Mesenchymal stem cell (in vitro differentiated cells and primary cell): ENCODE data around the gene ITM2B.
A peak's percentile ranks its signal among the peaks of the same experiment; 100 is the strongest.

Experiments
- DNase-seq: peaks from one replicate; pipeline ENCODE4 v3.0.0-alpha.2; 2013
- H2AFZ ChIP-seq: one replicate; pipeline ENCODE4 v1.6.1; 2013; ENCODE audit warnings: low read depth, mild to moderate bottlenecking, control low read depth, inconsistent platforms, low read length, moderate library complexity
- H2AK5ac ChIP-seq: 2 replicates; pipeline ENCODE4 v1.6.1; 2013; ENCODE audit warnings: low read length, moderate library complexity, mild to moderate bottlenecking, inconsistent platforms; ENCODE audit not compliant: severe bottlenecking
- H2BK120ac ChIP-seq: one replicate; pipeline ENCODE4 v1.6.1; 2013; ENCODE audit warnings: low read depth, mild to moderate bottlenecking, inconsistent platforms, low read length, moderate library complexity
- H2BK12ac ChIP-seq, 2 experiments: one replicate each; pipeline ENCODE4 v1.6.1; 2013; ENCODE audit warnings: inconsistent platforms in 2 of 2, low read length in 2 of 2, mild to moderate bottlenecking in 2 of 2, moderate library complexity in 2 of 2, control low read depth in 1 of 2
- H2BK15ac ChIP-seq: one replicate; pipeline ENCODE4 v1.6.1; 2013; ENCODE audit warnings: mild to moderate bottlenecking, low read depth, inconsistent platforms; ENCODE audit not compliant: poor library complexity, severe bottlenecking
- H2BK5ac ChIP-seq: 2 replicates; pipeline ENCODE4 v1.6.1; 2013; ENCODE audit warnings: low read depth, mild to moderate bottlenecking, low read length, control low read depth, inconsistent platforms; ENCODE audit not compliant: poor library complexity, severe bottlenecking
- H3K14ac ChIP-seq, 2 experiments: one replicate each; pipeline ENCODE4 v1.6.1; 2013; ENCODE audit warnings: inconsistent platforms in 2 of 2, low read length in 2 of 2, control low read depth in 1 of 2, mild to moderate bottlenecking in 1 of 2, moderate library complexity in 1 of 2
- H3K18ac ChIP-seq, 2 experiments: one replicate each; pipeline ENCODE4 v1.6.1; 2013; ENCODE audit warnings: inconsistent platforms in 2 of 2, low read length in 2 of 2, control low read depth in 1 of 2, low read depth in 1 of 2, mild to moderate bottlenecking in 1 of 2
- H3K23ac ChIP-seq, 2 experiments: one replicate each; pipeline ENCODE4 v1.6.1; 2013; ENCODE audit warnings: inconsistent platforms in 2 of 2, low read length in 2 of 2, mild to moderate bottlenecking in 2 of 2, moderate library complexity in 2 of 2, control low read depth in 1 of 2
- H3K27ac ChIP-seq: 2 replicates; pipeline ENCODE4 v1.5.1; 2013; ENCODE audit warnings: mild to moderate bottlenecking, moderate library complexity, low read length, control low read depth, inconsistent platforms; ENCODE audit not compliant: poor library complexity, severe bottlenecking
- H3K27me3 ChIP-seq, 2 experiments: 2 replicates each; pipeline versions ENCODE4 v1.6.1 to v1.7.0; 2013; ENCODE audit warnings: low read length in 2 of 2, mild to moderate bottlenecking in 2 of 2, moderate library complexity in 2 of 2, control low read depth in 1 of 2, inconsistent platforms in 1 of 2; ENCODE audit not compliant: control insufficient read depth in 1 of 2, insufficient read depth in 1 of 2
- H3K36me3 ChIP-seq, 2 experiments: 2 replicates each; pipeline versions ENCODE4 v1.6.1 to v1.7.0; 2013; ENCODE audit warnings: low read length in 2 of 2, control low read depth in 1 of 2, inconsistent platforms in 1 of 2, low read depth in 1 of 2, mild to moderate bottlenecking in 1 of 2; ENCODE audit not compliant: insufficient read depth in 2 of 2, control insufficient read depth in 1 of 2
- H3K4ac ChIP-seq, 2 experiments: one replicate each; pipeline ENCODE4 v1.6.1; 2013; ENCODE audit warnings: inconsistent platforms in 2 of 2, low read length in 2 of 2, mild to moderate bottlenecking in 2 of 2, moderate library complexity in 2 of 2, control low read depth in 1 of 2, low read depth in 1 of 2
- H3K4me1 ChIP-seq: 2 replicates; pipeline ENCODE4 v1.6.1; 2013; ENCODE audit warnings: low read depth, low read length, control low read depth; ENCODE audit not compliant: control insufficient read depth, insufficient read depth
- H3K4me2 ChIP-seq: 2 replicates; pipeline ENCODE4 v1.6.1; 2013; ENCODE audit warnings: low read length, mild to moderate bottlenecking, inconsistent platforms; ENCODE audit not compliant: poor library complexity, severe bottlenecking
- H3K4me3 ChIP-seq, 2 experiments: 2 replicates each; pipeline versions ENCODE4 v1.5.1 to v1.7.0; 2013; ENCODE audit warnings: low read length in 2 of 2, mild to moderate bottlenecking in 2 of 2, control low read depth in 1 of 2, low read depth in 1 of 2; ENCODE audit not compliant: insufficient read depth in 1 of 2
- H3K79me1 ChIP-seq: replicated peaks from 2 replicates; pipeline ENCODE4 v1.6.1; 2013; ENCODE audit warnings: mild to moderate bottlenecking, control low read depth, low read length, inconsistent platforms; ENCODE audit not compliant: poor library complexity, severe bottlenecking
- H3K9ac ChIP-seq: 2 replicates; pipeline ENCODE4 v1.7.0; 2013; ENCODE audit warnings: mild to moderate bottlenecking, low read length, moderate library complexity
- H3K9me3 ChIP-seq: 2 replicates; pipeline ENCODE4 v1.7.0; 2013; ENCODE audit warnings: mild to moderate bottlenecking, low read length; ENCODE audit not compliant: control insufficient read depth
- H4K8ac ChIP-seq: one replicate; pipeline ENCODE4 v1.6.1; 2013; ENCODE audit warnings: inconsistent platforms, mild to moderate bottlenecking, low read length, moderate library complexity
- H4K91ac ChIP-seq: one replicate; pipeline ENCODE4 v1.6.1; 2013; ENCODE audit warnings: mild to moderate bottlenecking, low read length, inconsistent platforms
- WGBS: methylation state at CpG from one replicate; pipeline ENCODE4 v1.1.7; 2013; ENCODE audit warnings: mixed read lengths; 5-methylcytosine and 5-hydroxymethylcytosine counted together

The ITM2B gene

GRCh38 chr13:48220592-48220980, 12.4 kb upstream of the ITM2B start:
- Histone ChIP-seq H3K79me1 (no peaks in the 10 kb centered on the region), H3K27ac (no peak overlapping the region), H3K14ac (no peak overlapping the region), H3K9ac (no peak overlapping the region), H3K4me3 (no peak overlapping the region), H4K8ac (no peak overlapping the region), H2AFZ (no peak overlapping the region), H3K36me3 (no peaks in the 10 kb centered on the region), H2BK5ac (no peak overlapping the region), H3K4ac (no peak overlapping the region), H3K4me2 (no peak overlapping the region), H3K4me1 (peaks cover 2% of the 10 kb centered on the region), H3K27me3 (no peaks in the 10 kb centered on the region), H3K23ac (no peak overlapping the region), H4K91ac (no peak overlapping the region), H2BK12ac (no peak overlapping the region), H2BK15ac (no peak overlapping the region), H3K9me3 (no peaks in the 10 kb centered on the region), H2BK120ac (no peak overlapping the region), H2AK5ac (no peak overlapping the region), H3K18ac (no peak overlapping the region)
- DNase-seq: no peak
- 76% methylated on average over 1 of the region's 2 CpGs for WGBS

GRCh38 chr13:48220981-48221685, 11.9 kb upstream of the ITM2B start:
- Histone ChIP-seq H3K27me3 (no peaks in the 10 kb centered on the region), H3K9ac (peak overlapping the region; percentile 10), H2BK5ac (no peak overlapping the region), H4K8ac (no peak overlapping the region), H4K91ac (no peak overlapping the region), H2AFZ (peak overlapping the region; percentile 61), H2AK5ac (no peak overlapping the region), H2BK12ac (no peak overlapping the region), H3K4ac (no peak overlapping the region), H3K9me3 (no peaks in the 10 kb centered on the region), H3K4me1 (peaks cover 2% of the 10 kb centered on the region), H3K18ac (no peak overlapping the region), H3K79me1 (no peaks in the 10 kb centered on the region), H3K36me3 (no peaks in the 10 kb centered on the region), H3K4me2 (no peak overlapping the region), H3K23ac (no peak overlapping the region), H3K27ac (no peak overlapping the region), H3K4me3 (no peak overlapping the region), H3K14ac (no peak overlapping the region), H2BK15ac (no peak overlapping the region), H2BK120ac (no peak overlapping the region)
- peak; percentile 52 for DNase-seq
- 87% methylated on average over 4 of the region's 8 CpGs for WGBS

GRCh38 chr13:48221686-48222187, 11.3 kb upstream of the ITM2B start:
- Histone ChIP-seq H3K18ac (no peak overlapping the region), H2BK120ac (no peak overlapping the region)
- 39% methylated on average over 2 of the region's 4 CpGs for WGBS

GRCh38 chr13:48222358-48223301, 10.4 kb upstream of the ITM2B start:
- H3K27me3 ChIP-seq: no peaks in the 10 kb centered on the region
- H2AFZ ChIP-seq: no peak overlapping the region
- peak overlapping the region; percentile 91 for H3K9ac ChIP-seq
- no peak overlapping the region for H3K14ac ChIP-seq
- no peak overlapping the region for H3K4me2 ChIP-seq
- H3K9me3 ChIP-seq: no peaks in the 10 kb centered on the region
- no peak overlapping the region for H2AK5ac ChIP-seq
- H4K91ac ChIP-seq: no peak overlapping the region
- no peak overlapping the region for H2BK120ac ChIP-seq
- H3K27ac ChIP-seq: peak overlapping the region; percentile 19
- H2BK5ac ChIP-seq: no peak overlapping the region
- H3K23ac ChIP-seq: no peak overlapping the region
- H3K36me3 ChIP-seq: no peaks in the 10 kb centered on the region
- peak overlapping the region in 1 of 2 experiments; percentile 80 for H3K4me3 ChIP-seq
- no peak overlapping the region for H2BK15ac ChIP-seq
- no peak overlapping the region for H3K18ac ChIP-seq
- peak; percentile 72 for DNase-seq
- 97% methylated on average over 10 of the region's 12 CpGs for WGBS
- H2BK12ac ChIP-seq: no peak overlapping the region
- H3K4ac ChIP-seq: no peak overlapping the region
- H4K8ac ChIP-seq: no peak overlapping the region
- no peaks in the 10 kb centered on the region for H3K79me1 ChIP-seq
- peaks cover 2% of the 10 kb centered on the region for H3K4me1 ChIP-seq

More at GRCh38 chr13:48221686-48222187, 11.3 kb upstream of the ITM2B start:
- Histone ChIP-seq H3K79me1 (no peaks in the 10 kb centered on the region), H3K4me1 (peaks cover 2% of the 10 kb centered on the region), H3K9me3 (no peaks in the 10 kb centered on the region), H4K91ac (no peak overlapping the region), H3K4me3 (peak overlapping the region in 1 of 2 experiments; percentile 80), H2BK15ac (no peak overlapping the region), H3K27ac (no peak overlapping the region), H3K14ac (no peak overlapping the region), H3K27me3 (no peaks in the 10 kb centered on the region), H2BK12ac (no peak overlapping the region), H2BK5ac (no peak overlapping the region), H4K8ac (no peak overlapping the region), H3K4me2 (no peak overlapping the region), H3K36me3 (no peaks in the 10 kb centered on the region), H2AK5ac (no peak overlapping the region), H3K4ac (no peak overlapping the region), H3K23ac (no peak overlapping the region), H3K9ac (peak overlapping the region; percentile 91), H2AFZ (no peak overlapping the region)
- DNase-seq: no peak
